Measurements from ENCODE around the gene MRPL48. TPM values are rescaled to one million over a fixed set of nuclear protein-coding genes. Genes with fewer than 3 reads are reported as not detected.
"Not testable (repeated sequence)": the region's sequence is repeated elsewhere in the genome, so short reads cannot be mapped to it uniquely, and the experiment has no call there.

The MRPL48 gene
- total RNA-seq, 2 donors from 2014 or later, result 9.2 to 17.9 TPM

GRCh38 chr11:73875840-73876239 lies 88.2 kb downstream of the MRPL48 start:
- H3K9me3 ChIP-seq, result no peaks in the 10 kb centered on the region
- peak overlapping the region in 1 of 2 donors; percentile 93 for H3K4me3 ChIP-seq
- H3K4me1 ChIP-seq, result peaks cover 26% of the 10 kb centered on the region
- DNase-seq (peak in 1 of 4 donors; percentile 10), ATAC-seq (no peak)
- H3K36me3 ChIP-seq (replicated peaks in 1 of 2; ENCODE audit: insufficient read depth in 1 of 2, low read depth in 2 of 2), result peaks cover 0 to 13% of the 10 kb centered on the region in 2 donors
- WGBS, 2 donors, result 17 to 23% methylated on average over 8 of the region's 8 CpGs
- intact Hi-C loops (cut with DNase I), result no loop called here
- TF ChIP-seq CTCF (IDR thresholded peaks at IDR 0.05) (no peak), POLR2A (IDR thresholded peaks at IDR 0.05) (no peak)
- no peaks in the 10 kb centered on the region for H3K27me3 ChIP-seq
- H3K27ac ChIP-seq, result peak overlapping the region in 3 of 4 donors; percentile 72 to 93 (median 72)

GRCh38 chr11:73876424-73877310 lies 89.0 kb downstream of the MRPL48 start, which contains the start of the genes COA4 and PAAF1:
COA4 (minus strand) TSS chr11:73876846; CDS start chr11:73873378, 3,468 bp downstream.
PAAF1 (plus strand) TSS chr11:73876999; CDS start chr11:73877022, 23 bp downstream.
- ATAC-seq, result peak; percentile 99
- intact Hi-C loops (cut with DNase I), result no loop called here
- Histone ChIP-seq H3K27ac (peak within 1 kb of the TSS; percentile 72 to 93 (median 76)), H3K4me3 (peak within 1 kb of the TSS; percentile 37 to 93), H3K36me3 (replicated peaks in 1 of 2; ENCODE audit: insufficient read depth in 1 of 2, low read depth in 2 of 2) (peaks cover 0 to 10% of the 10 kb centered on the region in 2 donors), H3K9me3 (no peaks in the 10 kb centered on the region), H3K27me3 (no peaks in the 10 kb centered on the region), H3K4me1 (peaks cover 26% of the 10 kb centered on the region)
- TF ChIP-seq CTCF (IDR thresholded peaks at IDR 0.05) (no peak), POLR2A (IDR thresholded peaks at IDR 0.05) (peak; percentile 41 to 75 (median 73))
- 0% methylated on average over 15 to 57 of the region's 57 CpGs for WGBS, 2 donors
- peak; percentile 93 to 96 (median 94) for DNase-seq

GRCh38 chr11:73878771-73879170 lies 91.1 kb downstream of the MRPL48 start:
- TF ChIP-seq POLR2A (IDR thresholded peaks at IDR 0.05), result no peak
- no peak for TF ChIP-seq CTCF (IDR thresholded peaks at IDR 0.05)
- Histone ChIP-seq H3K4me3 (no peak overlapping the region), H3K36me3 (replicated peaks in 1 of 2; ENCODE audit: insufficient read depth in 1 of 2, low read depth in 2 of 2) (no peaks in the 10 kb centered on the region), H3K4me1 (peaks cover 26% of the 10 kb centered on the region), H3K9me3 (no peaks in the 10 kb centered on the region), H3K27me3 (no peaks in the 10 kb centered on the region), H3K27ac (no peak overlapping the region)
- WGBS, 2 donors, result 81 to 83% methylated on average over 1 of the region's 1 CpG
- DNase-seq (no peak), ATAC-seq (no peak)
- intact Hi-C loops (cut with DNase I), result no loop called here

- H3K27me3 ChIP-seq; ATAC-seq; intact Hi-C loops (cut with DNase I); H3K27ac ChIP-seq; H3K36me3 ChIP-seq (replicated peaks in 1 of 2; ENCODE audit: insufficient read depth in 1 of 2, low read depth in 2 of 2); DNase-seq; H3K9me3 ChIP-seq; H3K4me3 ChIP-seq: not testable (repeated sequence)
- H3K4me1 ChIP-seq, result peaks cover 16% of the 10 kb centered on the region
- 90 to 94% methylated on average over 9 to 10 of the region's 10 CpGs for WGBS, 2 donors
Measured at GRCh38 chr11:73880449-73880848, 92.8 kb downstream of the MRPL48 start.

GRCh38 chr11:73883856-73884255 lies 96.2 kb downstream of the MRPL48 start:
- TF ChIP-seq POLR2A (IDR thresholded peaks at IDR 0.05) (no peak), CTCF (IDR thresholded peaks at IDR 0.05) (no peak)
- H3K27me3 ChIP-seq, result no peaks in the 10 kb centered on the region
- WGBS, 2 donors, result 90 to 96% methylated on average over 2 of the region's 2 CpGs
- no peak for DNase-seq
- no peak overlapping the region for H3K27ac ChIP-seq
- no peaks in the 10 kb centered on the region for H3K36me3 ChIP-seq (replicated peaks in 1 of 2; ENCODE audit: insufficient read depth in 1 of 2, low read depth in 2 of 2)
- no peaks in the 10 kb centered on the region for H3K9me3 ChIP-seq
- no peak for ATAC-seq
- no peaks in the 10 kb centered on the region for H3K4me1 ChIP-seq
- intact Hi-C loops (cut with DNase I), result no loop called here
- no peak overlapping the region for H3K4me3 ChIP-seq

Measured in body of pancreas (tissue), 4 donors.